Loucy (cell line): Measurements from ENCODE around the gene RBMS3.

Source experiments
- CTCF ChIP-seq: fragments of 200-600 bp; sonication (generic); conservative IDR thresholded peaks from 2 replicates; pipeline ENCODE4 v1.5.1; 2014; ENCODE audit warnings: mild to moderate bottlenecking, antibody characterized with exemption, low read length
- EZH2phosphoT487 ChIP-seq: fragments of 200-600 bp; IDR thresholded peaks from 2 replicates; pipeline ENCODE4 v1.6.1; 2018; ENCODE audit warnings: antibody characterized with exemption, mild to moderate bottlenecking, moderate library complexity, borderline replicate concordance

- no peak for TF ChIP-seq CTCF
- no peak for TF ChIP-seq EZH2phosphoT487
Measured at GRCh38 chr3:29559741-29560465, 279.0 kb downstream of the RBMS3 start.
